ENCODE data around the gene CDC42SE2.
"Not testable (repeated sequence)": the region's sequence is repeated elsewhere in the genome, so short reads cannot be mapped to it uniquely, and the experiment has no call there.

Gene CDC42SE2

DNA sequence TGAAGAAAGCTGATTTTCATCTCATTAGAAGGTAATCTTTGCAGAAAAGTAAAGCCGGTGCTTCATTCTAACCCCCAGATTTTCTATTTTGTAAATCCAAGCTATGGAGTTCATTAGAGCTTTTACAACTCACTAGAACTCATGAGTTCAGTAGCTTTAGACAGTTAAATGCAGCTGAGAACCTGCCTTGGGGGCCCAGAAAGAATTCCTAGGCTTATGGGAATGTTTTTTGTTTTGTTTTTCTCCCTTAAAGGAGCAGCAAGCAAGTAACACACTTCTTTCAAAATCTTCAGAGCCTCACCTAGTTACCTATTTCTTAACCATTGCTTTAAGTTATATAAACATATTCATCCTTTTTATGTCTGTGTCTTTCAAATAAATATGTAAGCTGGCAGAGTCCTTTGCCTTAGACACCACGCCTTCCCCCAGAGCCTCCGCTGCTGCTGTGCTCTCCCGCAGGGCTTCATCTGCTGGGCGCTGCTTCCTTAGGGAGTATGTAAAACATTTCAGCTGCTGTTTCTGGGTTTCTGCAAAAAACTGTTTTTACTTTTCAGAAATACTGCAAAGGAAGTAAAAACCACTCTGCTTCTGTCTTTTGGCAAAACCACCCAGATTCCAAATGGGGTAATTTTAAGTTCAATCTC is 132.9 kb downstream of the CDC42SE2 start:
- peaks cover 0 to 13% of the 10 kb centered on the region in 2 donors for H3K4me1 ChIP-seq (ENCODE audit: control insufficient read depth in 1 of 2, insufficient read depth in 2 of 2, low read length in 2 of 2)
- no peak overlapping the region for H3K27ac ChIP-seq (ENCODE audit: low read length)
- H3K9me3 ChIP-seq (ENCODE audit: control insufficient read depth in 1 of 2, low read length in 2 of 2) = peaks cover 0 to under 1% of the 10 kb centered on the region in 2 donors
- H3K36me3 ChIP-seq (ENCODE audit: control insufficient read depth in 1 of 2, insufficient read depth in 2 of 2, low read length in 2 of 2) = peaks cover 11 to 18% of the 10 kb centered on the region in 2 donors
- H3K27me3 ChIP-seq (ENCODE audit: low read depth, low read length) = no peaks in the 10 kb centered on the region
- no peak overlapping the region for H3K4me3 ChIP-seq (ENCODE audit: low read depth in 1 of 2, low read length in 2 of 2)

- not testable (repeated sequence) for H3K27me3 ChIP-seq (ENCODE audit: low read depth, low read length); H3K4me3 ChIP-seq (ENCODE audit: low read depth in 1 of 2, low read length in 2 of 2); H3K9me3 ChIP-seq (ENCODE audit: control insufficient read depth in 1 of 2, low read length in 2 of 2); H3K27ac ChIP-seq (ENCODE audit: low read length); H3K4me1 ChIP-seq (ENCODE audit: control insufficient read depth in 1 of 2, insufficient read depth in 2 of 2, low read length in 2 of 2)
- H3K36me3 ChIP-seq (ENCODE audit: control insufficient read depth in 1 of 2, insufficient read depth in 2 of 2, low read length in 2 of 2) = peaks cover 0 to 18% of the 10 kb centered on the region in 2 donors
Measured at GRCh38 chr5:131399007-131399406, 135.2 kb downstream of the CDC42SE2 start.

DNA sequence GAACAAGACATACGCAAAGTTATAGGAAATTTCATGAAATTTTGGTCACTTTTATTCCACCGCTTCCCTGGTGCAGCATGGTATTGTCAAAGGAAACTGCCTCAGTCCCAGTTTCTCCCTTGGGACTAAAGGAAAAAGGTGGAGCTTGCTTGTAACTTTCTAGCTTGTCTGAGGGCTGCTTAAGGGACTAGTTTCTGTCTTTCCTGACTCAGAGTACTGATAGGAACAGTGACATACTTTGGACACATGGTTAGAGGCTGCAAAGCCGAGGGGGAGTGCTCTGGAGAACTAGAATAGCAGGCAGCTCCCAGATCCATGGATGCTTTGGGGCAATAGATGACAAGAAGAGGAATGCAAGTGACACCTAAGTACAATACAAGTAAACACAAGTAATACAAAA is 136.7 kb downstream of the CDC42SE2 start:
- Histone ChIP-seq H3K4me3 (ENCODE audit: low read depth in 1 of 2, low read length in 2 of 2) (no peak overlapping the region), H3K27me3 (ENCODE audit: low read depth, low read length) (no peaks in the 10 kb centered on the region), H3K36me3 (ENCODE audit: control insufficient read depth in 1 of 2, insufficient read depth in 2 of 2, low read length in 2 of 2) (peaks cover 0 to 12% of the 10 kb centered on the region in 2 donors), H3K4me1 (ENCODE audit: control insufficient read depth in 1 of 2, insufficient read depth in 2 of 2, low read length in 2 of 2) (peaks cover 0 to 6% of the 10 kb centered on the region in 2 donors), H3K27ac (ENCODE audit: low read length) (no peak overlapping the region), H3K9me3 (ENCODE audit: control insufficient read depth in 1 of 2, low read length in 2 of 2) (peaks cover 4% of the 10 kb centered on the region in 2 donors)

DNA sequence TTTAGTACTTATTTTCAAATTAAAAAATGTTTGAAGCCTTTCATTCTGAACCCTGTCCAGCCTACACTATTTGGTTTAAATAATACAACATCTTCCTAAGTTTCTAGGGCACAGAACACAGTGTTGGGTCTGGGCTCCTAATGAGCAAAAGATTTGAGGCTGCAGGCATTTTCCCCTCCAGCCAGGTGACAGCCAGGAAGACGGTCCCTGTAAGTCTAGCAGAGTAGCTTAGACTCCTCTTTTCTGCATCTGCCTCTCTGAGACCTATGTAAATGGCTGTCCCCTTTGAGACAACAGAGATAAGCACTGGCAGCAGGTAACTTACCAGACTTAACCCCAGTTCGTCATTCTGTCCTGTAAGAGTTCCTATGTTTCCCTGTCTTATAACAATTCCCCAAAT is 141.8 kb downstream of the CDC42SE2 start:
- H3K36me3 ChIP-seq (ENCODE audit: control insufficient read depth in 1 of 2, insufficient read depth in 2 of 2, low read length in 2 of 2) = peaks cover 0 to 23% of the 10 kb centered on the region in 2 donors
- H3K27ac ChIP-seq (ENCODE audit: low read length) = no peak overlapping the region
- H3K4me1 ChIP-seq (ENCODE audit: control insufficient read depth in 1 of 2, insufficient read depth in 2 of 2, low read length in 2 of 2) = no peaks in the 10 kb centered on the region

GRCh38 chr5:131406076-131406475 is 142.2 kb downstream of the CDC42SE2 start:
- H3K9me3 ChIP-seq (ENCODE audit: control insufficient read depth in 1 of 2, low read length in 2 of 2) = peaks cover 4% of the 10 kb centered on the region in 2 donors
- H3K27ac ChIP-seq (ENCODE audit: low read length) = no peak overlapping the region
- H3K27me3 ChIP-seq (ENCODE audit: low read depth, low read length) = no peaks in the 10 kb centered on the region
- peaks cover 0 to 23% of the 10 kb centered on the region in 2 donors for H3K36me3 ChIP-seq (ENCODE audit: control insufficient read depth in 1 of 2, insufficient read depth in 2 of 2, low read length in 2 of 2)
- no peak overlapping the region for H3K4me3 ChIP-seq (ENCODE audit: low read depth in 1 of 2, low read length in 2 of 2)
- H3K4me1 ChIP-seq (ENCODE audit: control insufficient read depth in 1 of 2, insufficient read depth in 2 of 2, low read length in 2 of 2) = no peaks in the 10 kb centered on the region

More for the DNA sequence above, 141.8 kb downstream of the CDC42SE2 start:
- H3K9me3 ChIP-seq (ENCODE audit: control insufficient read depth in 1 of 2, low read length in 2 of 2) = peaks cover 4% of the 10 kb centered on the region in 2 donors
- no peaks in the 10 kb centered on the region for H3K27me3 ChIP-seq (ENCODE audit: low read depth, low read length)
- H3K4me3 ChIP-seq (ENCODE audit: low read depth in 1 of 2, low read length in 2 of 2) = no peak overlapping the region

- H3K27ac ChIP-seq (ENCODE audit: low read length) = no peak overlapping the region
- peaks cover 0 to 26% of the 10 kb centered on the region in 2 donors for H3K36me3 ChIP-seq (ENCODE audit: control insufficient read depth in 1 of 2, insufficient read depth in 2 of 2, low read length in 2 of 2)
- H3K4me3 ChIP-seq (ENCODE audit: low read depth in 1 of 2, low read length in 2 of 2) = no peak overlapping the region
- H3K27me3 ChIP-seq (ENCODE audit: low read depth, low read length) = no peaks in the 10 kb centered on the region
- peaks cover 0 to 3% of the 10 kb centered on the region in 2 donors for H3K9me3 ChIP-seq (ENCODE audit: control insufficient read depth in 1 of 2, low read length in 2 of 2)
- no peaks in the 10 kb centered on the region for H3K4me1 ChIP-seq (ENCODE audit: control insufficient read depth in 1 of 2, insufficient read depth in 2 of 2, low read length in 2 of 2)
Measured at GRCh38 chr5:131406975-131407638, 143.3 kb downstream of the CDC42SE2 start.

DNA sequence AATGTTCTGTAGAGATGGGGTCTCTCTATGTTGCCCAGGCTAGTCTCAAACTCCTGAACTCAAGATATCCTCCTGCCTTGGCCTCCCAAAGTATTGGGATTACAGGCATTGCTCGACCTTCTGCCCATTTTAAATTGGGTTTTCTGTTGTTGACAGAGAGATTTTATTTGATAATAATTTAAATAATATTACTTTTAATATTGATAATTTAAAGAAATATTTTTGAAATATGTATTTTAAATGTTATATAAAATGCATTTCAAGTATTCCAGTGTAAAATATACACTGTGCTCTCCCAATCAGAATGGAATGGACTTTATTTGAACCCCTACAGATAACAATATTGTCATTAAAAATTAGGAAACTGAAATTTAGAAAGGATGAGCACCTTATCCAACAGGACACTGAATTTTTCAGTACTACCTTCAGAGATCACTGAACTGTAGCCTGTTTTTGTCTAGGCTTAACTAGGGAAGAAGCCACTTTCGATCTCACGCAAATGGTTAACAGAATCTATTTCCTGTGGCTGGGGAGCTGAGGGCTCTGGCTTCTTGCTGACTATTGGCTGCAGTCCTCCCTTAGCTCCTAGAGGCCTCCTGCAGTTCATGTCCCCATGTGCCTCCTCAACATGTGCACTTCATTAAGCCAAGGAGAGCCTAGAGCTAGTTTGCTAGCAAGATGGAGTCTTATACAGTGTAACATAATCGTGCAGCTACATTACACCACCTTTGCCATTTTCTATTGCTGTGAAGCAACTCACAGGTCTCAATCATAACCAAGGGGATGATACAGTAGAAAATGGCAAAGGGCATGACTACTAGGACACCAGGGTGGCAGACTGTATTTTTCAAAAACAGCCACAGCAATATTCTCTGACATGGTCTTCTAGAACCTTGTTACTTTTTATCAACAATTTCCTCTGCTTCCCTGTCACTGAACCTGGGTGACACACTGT is 150.0 kb downstream of the CDC42SE2 start:
- peaks cover 0 to 15% of the 10 kb centered on the region in 2 donors for H3K36me3 ChIP-seq (ENCODE audit: control insufficient read depth in 1 of 2, insufficient read depth in 2 of 2, low read length in 2 of 2)

GRCh38 chr5:131416729-131417128 is 152.9 kb downstream of the CDC42SE2 start:
- H3K36me3 ChIP-seq (ENCODE audit: control insufficient read depth in 1 of 2, insufficient read depth in 2 of 2, low read length in 2 of 2) = peaks cover 0 to 12% of the 10 kb centered on the region in 2 donors
- no peaks in the 10 kb centered on the region for H3K4me1 ChIP-seq (ENCODE audit: control insufficient read depth in 1 of 2, insufficient read depth in 2 of 2, low read length in 2 of 2)
- no peak overlapping the region for H3K4me3 ChIP-seq (ENCODE audit: low read depth in 1 of 2, low read length in 2 of 2)
- no peaks in the 10 kb centered on the region for H3K27me3 ChIP-seq (ENCODE audit: low read depth, low read length)
- H3K27ac ChIP-seq (ENCODE audit: low read length) = no peak overlapping the region
- no peaks in the 10 kb centered on the region for H3K9me3 ChIP-seq (ENCODE audit: control insufficient read depth in 1 of 2, low read length in 2 of 2)

More for the DNA sequence above, 150.0 kb downstream of the CDC42SE2 start:
- Histone ChIP-seq H3K4me1 (ENCODE audit: control insufficient read depth in 1 of 2, insufficient read depth in 2 of 2, low read length in 2 of 2) (no peaks in the 10 kb centered on the region), H3K27ac (ENCODE audit: low read length) (no peak overlapping the region), H3K9me3 (ENCODE audit: control insufficient read depth in 1 of 2, low read length in 2 of 2) (no peaks in the 10 kb centered on the region), H3K27me3 (ENCODE audit: low read depth, low read length) (no peaks in the 10 kb centered on the region), H3K4me3 (ENCODE audit: low read depth in 1 of 2, low read length in 2 of 2) (no peak overlapping the region)

- Histone ChIP-seq H3K4me3 (ENCODE audit: low read depth in 1 of 2, low read length in 2 of 2) (no peak overlapping the region), H3K27ac (ENCODE audit: low read length) (no peak overlapping the region), H3K9me3 (ENCODE audit: control insufficient read depth in 1 of 2, low read length in 2 of 2) (no peaks in the 10 kb centered on the region), H3K36me3 (ENCODE audit: control insufficient read depth in 1 of 2, insufficient read depth in 2 of 2, low read length in 2 of 2) (peaks cover 0 to 12% of the 10 kb centered on the region in 2 donors), H3K4me1 (ENCODE audit: control insufficient read depth in 1 of 2, insufficient read depth in 2 of 2, low read length in 2 of 2) (no peaks in the 10 kb centered on the region), H3K27me3 (ENCODE audit: low read depth, low read length) (no peaks in the 10 kb centered on the region)
Measured at GRCh38 chr5:131417240-131417869, 153.5 kb downstream of the CDC42SE2 start.

DNA sequence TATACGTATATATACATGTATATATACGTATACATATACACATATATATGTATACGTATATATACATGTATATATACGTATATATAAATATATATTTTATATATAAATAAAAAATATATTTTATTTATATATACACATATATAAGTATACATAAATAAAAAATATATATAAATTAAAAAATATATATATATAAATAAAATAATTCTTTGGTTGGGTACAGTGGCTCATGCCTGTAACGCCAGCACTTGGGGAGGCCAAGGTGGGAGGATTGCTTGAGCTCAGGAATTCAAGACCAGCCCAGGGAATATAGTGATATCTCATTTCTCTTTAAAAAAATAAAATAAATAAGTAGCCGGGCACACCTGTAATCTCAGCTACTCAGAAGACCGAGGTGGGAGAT is 155.0 kb downstream of the CDC42SE2 start:
- Histone ChIP-seq H3K36me3 (ENCODE audit: control insufficient read depth in 1 of 2, insufficient read depth in 2 of 2, low read length in 2 of 2) (peaks cover 0 to 6% of the 10 kb centered on the region in 2 donors), H3K27ac (ENCODE audit: low read length) (no peak overlapping the region)

DNA sequence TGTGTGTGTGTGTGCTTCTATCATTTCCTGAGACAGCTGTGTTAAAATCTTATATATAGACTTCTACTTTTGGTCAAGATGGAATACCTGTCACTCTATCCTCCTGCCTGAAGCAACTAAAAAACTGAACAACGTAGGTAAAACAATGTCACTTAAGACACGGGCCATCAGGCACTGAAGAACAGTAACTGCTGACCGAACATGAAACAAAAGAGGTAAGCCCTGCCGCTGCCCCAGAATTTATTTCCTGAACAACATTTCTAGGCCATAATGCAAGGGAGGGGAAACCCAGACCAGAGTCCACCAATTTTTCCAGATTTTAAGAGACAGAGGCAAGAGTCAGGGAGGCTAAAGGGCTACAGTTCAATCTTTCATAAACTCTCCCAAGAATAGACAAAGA is 156.0 kb downstream of the CDC42SE2 start:
- no peaks in the 10 kb centered on the region for H3K27me3 ChIP-seq (ENCODE audit: low read depth, low read length)
- H3K9me3 ChIP-seq (ENCODE audit: control insufficient read depth in 1 of 2, low read length in 2 of 2) = no peaks in the 10 kb centered on the region
- H3K27ac ChIP-seq (ENCODE audit: low read length) = no peak overlapping the region
- H3K4me3 ChIP-seq (ENCODE audit: low read depth in 1 of 2, low read length in 2 of 2) = no peak overlapping the region
- no peaks in the 10 kb centered on the region for H3K36me3 ChIP-seq (ENCODE audit: control insufficient read depth in 1 of 2, insufficient read depth in 2 of 2, low read length in 2 of 2)
- H3K4me1 ChIP-seq (ENCODE audit: control insufficient read depth in 1 of 2, insufficient read depth in 2 of 2, low read length in 2 of 2) = no peaks in the 10 kb centered on the region

More for the DNA sequence above, 155.0 kb downstream of the CDC42SE2 start:
- Histone ChIP-seq H3K4me1 (ENCODE audit: control insufficient read depth in 1 of 2, insufficient read depth in 2 of 2, low read length in 2 of 2) (no peaks in the 10 kb centered on the region), H3K4me3 (ENCODE audit: low read depth in 1 of 2, low read length in 2 of 2) (no peak overlapping the region), H3K27me3 (ENCODE audit: low read depth, low read length) (no peaks in the 10 kb centered on the region), H3K9me3 (ENCODE audit: control insufficient read depth in 1 of 2, low read length in 2 of 2) (no peaks in the 10 kb centered on the region)
